ENCODE measurements around the gene DNAI1. TPM values are rescaled to one million over a fixed set of nuclear protein-coding genes. Genes with fewer than 3 reads are reported as not detected.

Gene DNAI1
- total RNA-seq, 4 donors from 2014 or later, result not detected

DNA sequence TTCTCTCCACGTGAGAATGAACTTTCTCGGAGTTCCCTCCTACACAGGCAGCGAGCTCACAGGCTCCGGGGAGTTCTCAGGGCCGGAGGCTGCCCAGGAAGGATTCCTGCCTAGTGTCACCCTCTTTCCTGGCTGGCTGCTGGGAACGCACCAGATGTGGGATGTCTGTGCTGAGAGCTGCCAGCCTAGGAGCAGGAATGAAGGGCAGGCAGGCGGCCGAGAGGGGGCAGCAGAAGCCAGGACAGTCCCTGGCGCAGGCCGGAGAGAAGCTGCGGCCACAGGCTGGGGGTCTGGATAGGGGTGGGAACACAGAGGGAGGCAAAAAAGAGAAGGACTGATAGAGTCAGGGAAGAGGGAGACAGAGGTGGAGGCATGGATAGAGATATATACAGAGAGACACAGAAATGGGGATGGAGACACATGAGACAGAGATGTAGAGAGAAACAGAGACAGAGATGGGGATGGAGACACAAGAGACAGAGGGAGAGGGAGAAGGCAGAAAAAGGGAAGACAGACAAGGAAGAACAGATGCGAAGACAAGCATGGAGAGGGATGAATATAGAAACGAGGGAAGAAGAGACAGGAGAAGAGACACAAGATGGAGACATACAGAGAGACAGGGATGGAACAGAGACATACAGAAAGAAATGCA is 89.5 kb downstream of the DNAI1 start:
- TF ChIP-seq, protein P1, sequence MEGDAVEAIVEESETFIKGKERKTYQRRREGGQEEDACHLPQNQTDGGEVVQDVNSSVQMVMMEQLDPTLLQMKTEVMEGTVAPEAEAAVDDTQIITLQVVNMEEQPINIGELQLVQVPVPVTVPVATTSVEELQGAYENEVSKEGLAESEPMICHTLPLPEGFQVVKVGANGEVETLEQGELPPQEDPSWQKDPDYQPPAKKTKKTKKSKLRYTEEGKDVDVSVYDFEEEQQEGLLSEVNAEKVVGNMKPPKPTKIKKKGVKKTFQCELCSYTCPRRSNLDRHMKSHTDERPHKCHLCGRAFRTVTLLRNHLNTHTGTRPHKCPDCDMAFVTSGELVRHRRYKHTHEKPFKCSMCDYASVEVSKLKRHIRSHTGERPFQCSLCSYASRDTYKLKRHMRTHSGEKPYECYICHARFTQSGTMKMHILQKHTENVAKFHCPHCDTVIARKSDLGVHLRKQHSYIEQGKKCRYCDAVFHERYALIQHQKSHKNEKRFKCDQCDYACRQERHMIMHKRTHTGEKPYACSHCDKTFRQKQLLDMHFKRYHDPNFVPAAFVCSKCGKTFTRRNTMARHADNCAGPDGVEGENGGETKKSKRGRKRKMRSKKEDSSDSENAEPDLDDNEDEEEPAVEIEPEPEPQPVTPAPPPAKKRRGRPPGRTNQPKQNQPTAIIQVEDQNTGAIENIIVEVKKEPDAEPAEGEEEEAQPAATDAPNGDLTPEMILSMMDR (IDR thresholded peaks at IDR 0.05), result peak in 1 of 3 donors; percentile 50
- peak; percentile 67 for ATAC-seq (ENCODE audit: low FRiP score)

DNA sequence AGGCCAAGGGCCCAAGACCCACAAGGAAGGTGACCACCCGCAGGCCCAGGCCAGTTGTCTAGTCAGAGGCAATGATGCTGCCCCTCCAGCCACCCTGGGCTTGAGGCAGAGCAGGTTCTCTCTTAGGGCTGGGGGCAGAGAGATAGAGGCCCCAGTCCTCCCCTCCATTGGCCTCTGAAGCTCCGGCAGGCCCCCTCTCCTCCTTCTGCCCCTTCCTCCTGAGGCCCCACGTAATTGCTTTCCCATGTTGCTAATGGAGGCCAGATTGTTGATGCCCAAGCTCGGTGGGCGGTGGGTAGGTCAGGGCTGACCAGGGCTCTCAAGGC is 90.8 kb downstream of the DNAI1 start:
- TF ChIP-seq, protein P1 (IDR thresholded peaks at IDR 0.05), result no peak
- DNase-seq (ENCODE audit: low spot score) (no peak), ATAC-seq (ENCODE audit: low FRiP score) (no peak)

More for the DNA sequence above, 89.5 kb downstream of the DNAI1 start:
- peak; percentile 62 for DNase-seq (ENCODE audit: low spot score)

DNA sequence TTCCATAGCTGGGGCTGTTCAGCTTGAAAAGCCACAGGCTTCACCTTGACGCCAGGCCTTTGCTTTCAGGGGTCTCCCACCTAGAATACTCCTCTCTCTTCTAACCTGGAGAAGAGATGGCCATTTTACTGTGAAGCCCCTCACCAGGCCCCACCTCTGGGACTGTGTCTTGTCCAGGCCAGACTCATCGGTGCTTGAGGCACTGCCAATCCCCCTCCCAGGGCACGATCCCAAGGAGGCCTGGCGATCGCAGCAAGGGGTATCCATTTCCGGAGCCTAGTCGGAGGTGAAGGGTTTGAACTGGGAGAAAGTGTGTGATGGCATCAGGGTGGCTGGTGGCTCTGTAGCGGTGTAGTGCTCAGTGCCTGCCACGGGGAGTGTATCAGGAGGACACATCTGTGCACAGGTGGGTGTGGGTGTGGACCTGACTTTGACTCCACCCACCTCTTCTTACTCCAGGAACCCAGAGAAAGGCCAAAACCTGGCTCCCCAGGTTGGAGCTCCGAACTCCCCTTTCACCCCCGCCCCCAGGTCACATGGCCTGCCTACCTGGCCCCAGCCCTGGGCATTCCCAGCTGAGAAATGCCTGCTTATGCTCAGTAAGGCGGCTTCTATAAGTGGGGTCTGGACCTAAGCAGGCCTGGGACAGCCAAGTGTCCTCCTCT is 91.5 kb downstream of the DNAI1 start:
- ATAC-seq (ENCODE audit: low FRiP score), result no peak
- no peak for DNase-seq (ENCODE audit: low spot score)
- TF ChIP-seq, protein P1 (IDR thresholded peaks at IDR 0.05), result no peak

DNA sequence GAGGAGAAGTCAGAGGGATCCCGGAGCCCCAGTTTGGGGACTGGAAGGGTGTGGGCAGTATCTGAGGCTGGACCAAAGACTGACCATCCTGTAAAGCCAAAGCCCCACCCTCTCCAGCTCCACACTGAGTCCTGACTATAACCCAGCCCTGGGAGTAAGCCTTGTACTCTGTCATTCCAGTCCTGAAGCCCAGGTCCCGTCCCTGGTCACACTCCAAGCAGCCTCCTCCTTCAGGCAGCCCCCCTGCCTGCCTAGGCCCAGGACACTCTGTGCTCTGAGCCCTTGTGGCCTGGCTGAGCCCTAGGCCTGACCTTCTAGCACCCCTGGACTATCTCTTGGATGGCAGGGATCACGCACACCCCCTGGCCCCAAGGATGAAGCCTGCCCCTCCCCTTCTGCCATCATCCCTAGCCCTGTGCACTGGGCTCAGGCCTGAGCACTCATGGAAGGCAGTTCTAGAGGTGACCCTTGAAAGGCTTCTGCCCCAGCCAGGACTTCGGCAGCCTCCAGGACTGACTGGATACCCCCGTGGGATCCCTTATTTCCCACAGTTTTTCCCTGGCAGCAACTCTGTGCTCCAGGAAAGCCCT is 92.2 kb downstream of the DNAI1 start:
- TF ChIP-seq, protein P1 (IDR thresholded peaks at IDR 0.05), result no peak
- no peak for DNase-seq (ENCODE audit: low spot score)

DNA sequence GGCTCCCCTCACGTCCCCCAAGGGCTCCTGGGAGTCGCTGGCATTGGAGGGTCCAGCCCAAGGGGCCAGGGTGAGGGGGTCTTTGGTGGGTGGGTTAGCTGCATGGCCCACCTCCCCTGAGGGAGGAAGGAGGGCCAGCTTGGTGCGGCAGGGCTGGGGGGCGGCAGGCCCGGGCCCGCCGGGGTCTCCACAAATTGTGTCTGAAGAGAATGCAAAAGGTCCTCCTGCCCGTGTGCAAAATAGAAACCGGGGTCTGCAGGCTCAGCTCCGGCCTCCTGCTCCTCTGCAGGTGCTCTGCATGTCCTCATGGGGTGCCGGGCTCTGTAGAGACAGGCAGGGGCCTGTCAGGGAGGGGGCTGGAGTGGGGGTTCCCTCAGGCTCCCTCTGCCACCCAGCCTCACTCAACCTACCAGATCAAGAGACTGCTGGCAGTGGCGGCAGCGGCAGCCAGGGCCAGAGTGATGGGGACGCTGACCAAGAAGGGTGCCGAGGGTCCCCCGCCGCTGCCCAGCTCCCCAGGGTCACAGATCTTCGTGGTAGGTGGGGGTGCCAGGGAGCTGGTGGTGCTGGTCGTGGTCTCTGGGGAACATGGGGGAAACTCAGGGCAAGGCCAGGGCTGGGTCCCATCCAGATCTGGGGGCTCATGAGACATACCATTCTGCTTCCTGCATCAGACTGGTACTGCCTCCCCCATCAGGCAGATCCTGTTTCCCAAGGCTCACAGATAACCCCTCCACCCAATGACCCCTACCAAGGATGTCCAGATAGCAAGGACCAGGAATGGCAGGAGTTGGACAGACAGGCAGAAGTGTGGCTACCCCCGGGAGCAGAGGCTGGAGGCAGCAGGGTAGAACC is 93.4 kb downstream of the DNAI1 start:
- DNase-seq (ENCODE audit: low spot score) (no peak), ATAC-seq (ENCODE audit: low FRiP score) (no peak)
- TF ChIP-seq, protein P1 (IDR thresholded peaks at IDR 0.05), result no peak

More for the DNA sequence above, 92.2 kb downstream of the DNAI1 start:
- ATAC-seq (ENCODE audit: low FRiP score), result no peak

DNA sequence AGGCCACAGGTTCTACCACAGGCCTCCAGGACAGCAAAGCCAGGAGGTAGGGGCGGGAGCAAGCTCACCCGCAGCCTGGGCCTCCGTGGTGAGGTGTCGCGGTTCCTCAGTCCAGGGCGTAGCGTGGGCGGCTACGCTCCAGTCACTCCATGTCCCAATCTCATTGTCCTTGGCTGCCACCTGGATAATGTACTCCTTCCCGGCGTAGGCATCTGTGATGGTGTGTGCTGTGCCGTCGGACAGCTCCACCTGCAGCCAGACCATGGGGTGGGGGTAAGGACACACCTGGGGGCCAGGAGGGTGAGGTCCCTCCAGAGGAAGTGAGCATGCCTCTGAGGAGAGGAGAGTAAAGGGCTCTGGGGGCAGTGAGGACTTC is 94.0 kb downstream of the DNAI1 start:
- no peak for DNase-seq (ENCODE audit: low spot score)
- ATAC-seq (ENCODE audit: low FRiP score), result no peak
- TF ChIP-seq, protein P1 (IDR thresholded peaks at IDR 0.05), result no peak
